Endothelial cell of umbilical vein (primary cell): Measurements from ENCODE around the gene ZBTB40.

Experiments
- EZH2 ChIP-seq: IDR thresholded peaks from 2 replicates; pipeline ENCODE4 v1.6.1; 2012; ENCODE audit warnings: borderline replicate concordance, low read depth, mild to moderate bottlenecking, moderate library complexity, low read length, inconsistent platforms; ENCODE audit not compliant: severe bottlenecking
- TF ChIP-seq, protein P1 (sequence below), 2 donors: IDR thresholded peaks; 1 replicate in 1 of 2; 2 replicates in 1 of 2; pipeline ENCODE4 v1.5.1; 2011; ENCODE audit warnings: low read length in 2 of 2, mild to moderate bottlenecking in 2 of 2, moderate library complexity in 2 of 2, control low read depth in 1 of 2, inconsistent platforms in 1 of 2, low read depth in 1 of 2; ENCODE audit not compliant: insufficient read depth in 1 of 2; ENCODE audit errors: extremely low read depth in 1 of 2

GRCh38 chr1:22517956-22518355, 66.3 kb downstream of the ZBTB40 start:
- TF ChIP-seq, protein P1, sequence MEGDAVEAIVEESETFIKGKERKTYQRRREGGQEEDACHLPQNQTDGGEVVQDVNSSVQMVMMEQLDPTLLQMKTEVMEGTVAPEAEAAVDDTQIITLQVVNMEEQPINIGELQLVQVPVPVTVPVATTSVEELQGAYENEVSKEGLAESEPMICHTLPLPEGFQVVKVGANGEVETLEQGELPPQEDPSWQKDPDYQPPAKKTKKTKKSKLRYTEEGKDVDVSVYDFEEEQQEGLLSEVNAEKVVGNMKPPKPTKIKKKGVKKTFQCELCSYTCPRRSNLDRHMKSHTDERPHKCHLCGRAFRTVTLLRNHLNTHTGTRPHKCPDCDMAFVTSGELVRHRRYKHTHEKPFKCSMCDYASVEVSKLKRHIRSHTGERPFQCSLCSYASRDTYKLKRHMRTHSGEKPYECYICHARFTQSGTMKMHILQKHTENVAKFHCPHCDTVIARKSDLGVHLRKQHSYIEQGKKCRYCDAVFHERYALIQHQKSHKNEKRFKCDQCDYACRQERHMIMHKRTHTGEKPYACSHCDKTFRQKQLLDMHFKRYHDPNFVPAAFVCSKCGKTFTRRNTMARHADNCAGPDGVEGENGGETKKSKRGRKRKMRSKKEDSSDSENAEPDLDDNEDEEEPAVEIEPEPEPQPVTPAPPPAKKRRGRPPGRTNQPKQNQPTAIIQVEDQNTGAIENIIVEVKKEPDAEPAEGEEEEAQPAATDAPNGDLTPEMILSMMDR (IDR thresholded peaks at IDR 0.05; ENCODE audit: extremely low read depth in 1 of 2, insufficient read depth in 1 of 2, low read depth in 1 of 2, low read length in 2 of 2), result no peak
- no peak for TF ChIP-seq EZH2
